HEK293 (cell line): Measurements from ENCODE around the gene KCNMA1.

Experiments
- CTCF ChIA-PET: fragments of 350-600 bp; formaldehyde crosslinking; extraction: SDS; loops from one replicate; lab custom pipeline; 2021; ENCODE audit warnings: antibody characterized with exemption; lab: Yijun Ruan, JAX
- POLR2A ChIA-PET: fragments of 300-600 bp; formaldehyde crosslinking; extraction: SDS; loops from one replicate; lab custom pipeline; 2020; ENCODE audit warnings: antibody characterized with exemption, inconsistent platforms; lab: Yijun Ruan, JAX
- H3K27ac ChIP-seq: fragments of 200-500 bp; sonication (Bioruptor generic); 2 replicates; pipeline ENCODE4 v1.5.1; 2014; ENCODE audit warnings: low read depth, low read length, control low read depth, inconsistent platforms; ENCODE audit errors: extremely low read depth
- H3K36me3 ChIP-seq, 2 experiments: fragments of 200-500 bp in 1 of 2; sonication (Bioruptor generic) in 1 of 2; 1 replicate in 1 of 2; 2 replicates in 1 of 2; pipeline ENCODE4 v1.5.1; 2014 to 2017; ENCODE audit warnings: inconsistent platforms in 2 of 2, low read length in 2 of 2; ENCODE audit not compliant: control insufficient read depth in 2 of 2, insufficient read depth in 1 of 2
- H3K4me1 ChIP-seq: fragments of 200-500 bp; sonication (Bioruptor generic); 2 replicates; pipeline ENCODE4 v1.5.1; 2014; ENCODE audit warnings: mild to moderate bottlenecking, low read length, inconsistent platforms; ENCODE audit not compliant: control insufficient read depth, insufficient read depth
- H3K4me3 ChIP-seq: 2 replicates; pipeline ENCODE4 v1.5.1; 2011; ENCODE audit warnings: low read depth, mild to moderate bottlenecking, control low read depth, low read length, moderate library complexity
- H3K9me3 ChIP-seq: fragments of 200-500 bp; sonication (Bioruptor generic); 2 replicates; pipeline ENCODE4 v1.5.1; 2014; ENCODE audit warnings: low read depth, low read length, inconsistent platforms; ENCODE audit not compliant: control insufficient read depth, insufficient read depth
- KLF7 ChIP-seq: fragments of 450-650 bp; formaldehyde crosslinking; IDR thresholded peaks from 2 replicates; pipeline ENCODE4 v1.5.1; 2016; ENCODE audit warnings: missing biosample characterization, missing genetic modification characterization, borderline replicate concordance
- OVOL3 ChIP-seq: fragments of 450-650 bp; formaldehyde crosslinking; IDR thresholded peaks from 2 replicates; pipeline ENCODE4 v1.5.1; 2016; ENCODE audit warnings: missing biosample characterization, missing genetic modification characterization
- PBX3 ChIP-seq: sonication (generic); formaldehyde crosslinking; IDR thresholded peaks from 2 replicates; pipeline ENCODE4 v1.8.1; 2022; ENCODE audit warnings: mild to moderate bottlenecking, moderate library complexity, missing genetic modification reagents
- PRDM10 ChIP-seq: fragments of 450-650 bp; formaldehyde crosslinking; IDR thresholded peaks from 2 replicates; pipeline ENCODE4 v1.5.1; 2016; ENCODE audit warnings: missing biosample characterization, missing genetic modification characterization
- SCRT1 ChIP-seq: fragments of 450-650 bp; formaldehyde crosslinking; IDR thresholded peaks from 2 replicates; pipeline ENCODE4 v1.5.1; 2016; ENCODE audit warnings: missing biosample characterization, missing genetic modification characterization, borderline replicate concordance
- ZBTB21 ChIP-seq: fragments of 450-650 bp; formaldehyde crosslinking; IDR thresholded peaks from 2 replicates; pipeline ENCODE4 v1.5.1; 2017; ENCODE audit warnings: missing biosample characterization, missing genetic modification characterization
- ZBTB49 ChIP-seq: fragments of 450-650 bp; formaldehyde crosslinking; IDR thresholded peaks from 2 replicates; pipeline ENCODE4 v1.5.1; 2016; ENCODE audit warnings: missing biosample characterization, missing genetic modification characterization, low read depth
- ZFP3 ChIP-seq: fragments of 450-650 bp; formaldehyde crosslinking; IDR thresholded peaks from 2 replicates; pipeline ENCODE4 v1.5.1; 2016; ENCODE audit warnings: low read depth, missing biosample characterization, missing genetic modification characterization
- ZFP41 ChIP-seq: fragments of 450-650 bp; formaldehyde crosslinking; IDR thresholded peaks from 2 replicates; pipeline ENCODE4 v1.5.1; 2016; ENCODE audit warnings: missing biosample characterization, missing genetic modification characterization, borderline replicate concordance
- ZNF174 ChIP-seq: fragments of 450-650 bp; formaldehyde crosslinking; IDR thresholded peaks from 2 replicates; pipeline ENCODE4 v1.5.0; 2017; ENCODE audit warnings: missing biosample characterization, mild to moderate bottlenecking, missing genetic modification characterization
- ZNF221 ChIP-seq: fragments of 450-650 bp; formaldehyde crosslinking; IDR thresholded peaks from 2 replicates; pipeline ENCODE4 v1.5.1; 2017; ENCODE audit warnings: missing biosample characterization, missing genetic modification characterization, borderline replicate concordance
- ZNF23 ChIP-seq: fragments of 450-650 bp; formaldehyde crosslinking; IDR thresholded peaks from 2 replicates; pipeline ENCODE4 v1.5.1; 2016; ENCODE audit warnings: missing biosample characterization, missing genetic modification characterization, borderline replicate concordance
- ZNF350 ChIP-seq: fragments of 450-650 bp; formaldehyde crosslinking; IDR thresholded peaks from 2 replicates; pipeline ENCODE4 v1.5.0; 2017; ENCODE audit warnings: missing biosample characterization, mild to moderate bottlenecking, missing genetic modification characterization
- ZNF354C ChIP-seq: fragments of 450-650 bp; formaldehyde crosslinking; IDR thresholded peaks from 2 replicates; pipeline ENCODE4 v1.5.1; 2016; ENCODE audit warnings: missing biosample characterization, missing genetic modification characterization, low read depth, borderline replicate concordance
- ZNF48 ChIP-seq: fragments of 450-650 bp; formaldehyde crosslinking; IDR thresholded peaks from 2 replicates; pipeline ENCODE4 v1.5.1; 2016; ENCODE audit warnings: missing biosample characterization, missing genetic modification characterization
- ZNF521 ChIP-seq: fragments of 450-650 bp; formaldehyde crosslinking; IDR thresholded peaks from 2 replicates; pipeline ENCODE4 v1.5.1; 2017; ENCODE audit warnings: missing biosample characterization, mild to moderate bottlenecking, missing genetic modification characterization
- ZNF76 ChIP-seq: fragments of 450-650 bp; formaldehyde crosslinking; IDR thresholded peaks from 2 replicates; pipeline ENCODE4; 2016; ENCODE audit warnings: low read depth, missing biosample characterization, missing genetic modification characterization, borderline replicate concordance
- ZNF792 ChIP-seq: fragments of 450-650 bp; formaldehyde crosslinking; IDR thresholded peaks from 2 replicates; pipeline ENCODE4 v1.5.1; 2016; ENCODE audit warnings: missing biosample characterization, missing genetic modification characterization
- ZSCAN30 ChIP-seq: fragments of 450-650 bp; IDR thresholded peaks from 2 replicates; pipeline ENCODE4 v1.5.1; 2018; ENCODE audit warnings: missing biosample characterization, mild to moderate bottlenecking, missing genetic modification characterization, moderate library complexity
- ZSCAN5A ChIP-seq: fragments of 450-650 bp; formaldehyde crosslinking; IDR thresholded peaks from 2 replicates; pipeline ENCODE4 v1.5.1; 2016; ENCODE audit warnings: missing biosample characterization, missing genetic modification characterization

KCNMA1 gene

GRCh38 chr10:77249901-77250459 lies 387.6 kb downstream of the KCNMA1 start (continued):
- TF ChIP-seq ZSCAN5A (tag by site-specific recombination) (no peak), PBX3 (CRISPR knock-in tag) (no peak), ZFP3 (tag by site-specific recombination) (no peak)

GRCh38 chr10:77248104-77248790 lies 389.4 kb downstream of the KCNMA1 start:
- Histone ChIP-seq H3K9me3 (no peaks in the 10 kb centered on the region), H3K36me3 (no peaks in the 10 kb centered on the region), H3K27ac (no peak overlapping the region), H3K4me3 (no peak overlapping the region), H3K4me1 (peaks cover 14% of the 10 kb centered on the region)
- ChIA-PET POLR2A (no interaction called here), CTCF (interaction anchor here (0.8 to 4.8 kb wide), 8 partner anchors 74 to 416 kb away, joined by 3 to 35 read pairs (median 4); no protein-coding TSS in a partner anchor)
- TF ChIP-seq KLF7 (tag by site-specific recombination) (no peak), ZBTB49 (tag by site-specific recombination) (no peak), ZNF354C (tag by site-specific recombination) (no peak), ZBTB21 (no peak), OVOL3 (tag by site-specific recombination) (no peak), SCRT1 (no peak), ZNF76 (no peak), ZNF792 (tag by site-specific recombination) (no peak), ZNF350 (tag by site-specific recombination) (no peak), PRDM10 (tag by site-specific recombination) (no peak), ZNF48 (tag by site-specific recombination) (no peak), ZSCAN30 (no peak), ZNF23 (no peak), ZNF521 (tag by site-specific recombination) (no peak), ZNF221 (no peak), ZNF174 (tag by site-specific recombination) (no peak), ZFP41 (tag by site-specific recombination) (no peak)
